Kidney (tissue), 14 donors: Measurements from ENCODE around the gene RXRB. TPM values are rescaled to one million over a fixed set of nuclear protein-coding genes. Genes with fewer than 3 reads are reported as not detected.

Experiments
- DNase-seq, 5 donors: peaks; one replicate each; pipeline ENCODE4 v3.0.0-alpha.2; 2013 to 2020
- FAIRE-seq: peaks from 2 replicates; lab custom pipeline; 2012; peaks lifted over from hg19 to GRCh38; lab: Jason Lieb, UNC
- H3K27ac ChIP-seq, 2 donors: one replicate each; pipeline ENCODE4 v1.7.0; 2013; ENCODE audit warnings: low read depth in 2 of 2, low read length in 2 of 2, inconsistent platforms in 1 of 2
- H3K27me3 ChIP-seq: one replicate; pipeline ENCODE4 v1.7.1; 2013; ENCODE audit warnings: low read length, inconsistent platforms; ENCODE audit not compliant: control insufficient read depth, insufficient read depth
- H3K36me3 ChIP-seq, 3 donors: one replicate each; pipeline versions ENCODE4 v1.7.0 to v1.7.1; 2013; ENCODE audit warnings: low read length in 3 of 3, control low read depth in 1 of 3, inconsistent platforms in 1 of 3; ENCODE audit not compliant: insufficient read depth in 3 of 3, control insufficient read depth in 2 of 3
- H3K4me1 ChIP-seq, 3 donors: one replicate each; pipeline versions ENCODE4 v1.7.0 to v1.7.1; 2013; ENCODE audit warnings: low read length in 3 of 3, inconsistent platforms in 1 of 3, low read depth in 1 of 3; ENCODE audit not compliant: control insufficient read depth in 2 of 3, insufficient read depth in 2 of 3
- H3K4me3 ChIP-seq, 3 donors: one replicate each; pipeline versions ENCODE4 v1.7.0 to v1.8.1; 2013; ENCODE audit warnings: low read length in 3 of 3, control low read depth in 1 of 3, inconsistent platforms in 1 of 3
- H3K9ac ChIP-seq, 3 donors: one replicate each; pipeline versions ENCODE4 v1.7.0 to v1.7.1; 2013; ENCODE audit warnings: low read length in 3 of 3, control low read depth in 1 of 3, inconsistent platforms in 1 of 3
- H3K9me3 ChIP-seq, 3 donors: one replicate each; pipeline versions ENCODE4 v1.7.0 to v1.7.1; 2013; ENCODE audit warnings: low read length in 3 of 3, control low read depth in 1 of 3, inconsistent platforms in 1 of 3; ENCODE audit not compliant: control insufficient read depth in 2 of 3, insufficient read depth in 1 of 3
- CTCF ChIP-seq: IDR thresholded peaks from 3 replicates; pipeline ENCODE4 v1.5.1; 2012; ENCODE audit warnings: mild to moderate bottlenecking, moderate library complexity, borderline replicate concordance; ENCODE audit not compliant: insufficient read depth; ENCODE audit errors: extremely low read depth
- intact Hi-C: fragments of 100-400 bp; cut with DNase I; formaldehyde crosslinking; loops from one replicate; pipeline ENCODE4 v1.11.1; 2022
- polyA plus RNA-seq: library from polyadenylated mRNA; stranded (reverse); fragments of 350-450 nt; fragmentation: Illumina TruSeq; extraction: RNeasy Lipid Tissue Mini Kit (QIAGEN cat#74804); gene quantifications from one replicate; pipeline ENCODE4 v1.2.3, GENCODE V29; 2014; ENCODE audit warnings: low read depth, low replicate concordance; ENCODE audit not compliant: insufficient read depth
- total RNA-seq: library from RNA; stranded (reverse); fragmentation: NEBNext Ultra II Directional; extraction: Animal tissue kit (Norgen Biotek cat#: 25700); gene quantifications from one replicate; pipeline ENCODE4 v1.2.1, GENCODE V29; 2021
- donor health status: control.
- donor health status: control.
- donor health status: control.
- donor health status: control.
- donor health status: control.
- donor health status: DM: yes; HTN: yes; CAD: no.
- donor health status: Normal renal cell carcinoma (clear cell type).

Gene RXRB
- total and polyA plus RNA-seq, 2 donors from 2014 or later = 35.7 to 52.2 TPM

GRCh38 chr6:33169291-33170175, 30.9 kb downstream of the RXRB start:
- Histone ChIP-seq H3K9me3 (no peaks in the 10 kb centered on the region), H3K4me1 (no peaks in the 10 kb centered on the region), H3K9ac (no peak overlapping the region), H3K27ac (no peak overlapping the region), H3K4me3 (no peak overlapping the region), H3K27me3 (no peaks in the 10 kb centered on the region), H3K36me3 (no peaks in the 10 kb centered on the region)
- no peak for TF ChIP-seq CTCF
- FAIRE-seq (no peak), DNase-seq (no peak)
- intact Hi-C loops = no loop called here

GRCh38 chr6:33168639-33169038, 31.8 kb downstream of the RXRB start:
- intact Hi-C loops = no loop called here
- H3K4me1 ChIP-seq = no peaks in the 10 kb centered on the region
- no peaks in the 10 kb centered on the region for H3K9me3 ChIP-seq
- no peak for TF ChIP-seq CTCF
- H3K27me3 ChIP-seq = no peaks in the 10 kb centered on the region
- no peak overlapping the region for H3K27ac ChIP-seq
- H3K9ac ChIP-seq = no peak overlapping the region
- H3K4me3 ChIP-seq = no peak overlapping the region
- no peaks in the 10 kb centered on the region for H3K36me3 ChIP-seq
- FAIRE-seq (no peak), DNase-seq (no peak)

GRCh38 chr6:33168284-33168601, 32.2 kb downstream of the RXRB start:
- Histone ChIP-seq H3K9me3 (no peaks in the 10 kb centered on the region), H3K4me3 (no peak overlapping the region), H3K9ac (no peak overlapping the region), H3K36me3 (no peaks in the 10 kb centered on the region), H3K27me3 (no peaks in the 10 kb centered on the region), H3K27ac (no peak overlapping the region), H3K4me1 (no peaks in the 10 kb centered on the region)
- FAIRE-seq = no peak
- intact Hi-C loops = no loop called here
- no peak for DNase-seq
- no peak for TF ChIP-seq CTCF
